A673 (cell line): Measurements from ENCODE around the gene ANKK1. TPM values are rescaled to one million over a fixed set of nuclear protein-coding genes. Genes with fewer than 3 reads are reported as not detected.

Source experiments
- BruUV-seq: library from RNA; stranded (reverse); fragments of 400-500 nt; replicated peaks from 2 replicates; lab custom pipeline; 2021; lab: Mats Ljungman, UMichigan
- CTCF ChIA-PET: fragments of 300-600 bp; sonication (Branson Sonifier 250); formaldehyde crosslinking; loops from one replicate; lab custom pipeline; 2022; ENCODE audit warnings: antibody characterized with exemption; lab: Charles Lee
- POLR2A ChIA-PET: fragments of 300-600 bp; sonication (Branson Sonifier 250); formaldehyde crosslinking; loops from one replicate; lab custom pipeline; 2022; ENCODE audit warnings: antibody characterized with exemption; ENCODE audit not compliant: low non-redundant PET; lab: Charles Lee
- DNase-seq: peaks from one replicate; pipeline ENCODE4 v3.0.0-alpha.2; 2015; ENCODE audit warnings: low spot score
- H3K27ac ChIP-seq: fragments of 200-600 bp; sonication (generic); 2 replicates; pipeline ENCODE4 v1.5.1; 2016; ENCODE audit warnings: mixed run types, low read depth, mild to moderate bottlenecking, mixed read lengths, antibody characterized with exemption, low read length; ENCODE audit not compliant: poor library complexity, severe bottlenecking
- H3K27me3 ChIP-seq: fragments of 200-600 bp; sonication (generic); replicated peaks from 2 replicates; pipeline ENCODE4 v1.6.1; 2017; ENCODE audit warnings: mixed run types, low read depth, mild to moderate bottlenecking, mixed read lengths, antibody characterized with exemption, low read length; ENCODE audit not compliant: insufficient read depth, poor library complexity
- H3K36me3 ChIP-seq: fragments of 200-600 bp; sonication (generic); 2 replicates; pipeline ENCODE4 v1.6.1; 2016; ENCODE audit warnings: mixed run types, mild to moderate bottlenecking, mixed read lengths, antibody characterized with exemption, low read length; ENCODE audit not compliant: insufficient read depth, poor library complexity, severe bottlenecking
- H3K4me1 ChIP-seq: fragments of 200-600 bp; sonication (generic); 2 replicates; pipeline ENCODE4 v1.6.1; 2017; ENCODE audit warnings: mixed run types, mild to moderate bottlenecking, mixed read lengths, antibody characterized with exemption, low read length; ENCODE audit not compliant: insufficient read depth, poor library complexity, severe bottlenecking
- H3K4me3 ChIP-seq: fragments of 200-600 bp; sonication (generic); 2 replicates; pipeline ENCODE4 v1.5.1; 2016; ENCODE audit warnings: low read depth, mixed run types, mild to moderate bottlenecking, mixed read lengths, low read length; ENCODE audit not compliant: poor library complexity, severe bottlenecking
- H3K9me3 ChIP-seq: fragments of 200-600 bp; sonication (generic); 2 replicates; pipeline ENCODE4 v1.6.1; 2016; ENCODE audit warnings: mixed run types, low read depth, mild to moderate bottlenecking, mixed read lengths, antibody characterized with exemption, low read length; ENCODE audit not compliant: poor library complexity, severe bottlenecking
- EZH2 ChIP-seq: fragments of 200-600 bp; sonication (generic); IDR thresholded peaks from 2 replicates; pipeline ENCODE4 v1.6.1; 2017; ENCODE audit warnings: borderline replicate concordance, low read depth, mild to moderate bottlenecking, mixed read lengths, antibody characterized with exemption, low read length; ENCODE audit not compliant: poor library complexity, severe bottlenecking
- intact Hi-C: fragments of 100-400 bp; cut with micrococcal nuclease; formaldehyde crosslinking; loops from one replicate; pipeline ENCODE4 v1.10.0; 2022; ENCODE audit not compliant: unreplicated experiment
- total RNA-seq: library from RNA; stranded (reverse); gene quantifications from 2 replicates; pipeline ENCODE4 v1.2.3, GENCODE V29; 2021
- TF ChIP-seq, protein P1 (sequence below): fragments of 300-800, 200-600 bp; sonication (generic); conservative IDR thresholded peaks from 2 replicates; pipeline ENCODE4 v1.5.1; 2017; ENCODE audit warnings: low read depth, mild to moderate bottlenecking, antibody characterized with exemption, low read length, moderate library complexity, mixed read lengths

The ANKK1 gene
- total RNA-seq, 1 experiment from 2014 or later = 0.43 TPM

DNA sequence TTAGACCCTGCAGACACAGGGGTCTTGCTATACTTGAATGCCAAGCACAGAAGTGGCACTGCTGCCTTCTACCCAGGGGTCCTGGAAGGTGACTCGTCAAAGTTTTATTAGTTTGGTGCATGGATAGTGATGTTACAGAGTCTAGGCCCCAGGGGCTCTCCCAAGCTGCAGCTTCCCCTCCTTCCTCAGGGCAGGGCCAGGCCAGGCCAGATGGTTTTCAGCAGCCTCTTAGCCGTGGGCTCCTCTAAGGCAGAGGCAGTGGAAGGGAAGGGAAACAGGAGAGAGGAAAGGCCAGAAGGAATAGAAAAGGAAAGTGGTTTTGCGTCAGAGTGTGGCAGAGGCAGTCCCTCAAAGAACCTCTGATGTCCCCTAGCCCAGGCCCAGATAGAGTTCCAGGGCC lies 21.9 kb downstream of the ANKK1 start:
- H3K36me3 ChIP-seq = no peaks in the 10 kb centered on the region
- intact Hi-C loops = no loop called here
- BruUV-seq = no TSS peak
- H3K27ac ChIP-seq = no peak overlapping the region
- TF ChIP-seq, protein P1, sequence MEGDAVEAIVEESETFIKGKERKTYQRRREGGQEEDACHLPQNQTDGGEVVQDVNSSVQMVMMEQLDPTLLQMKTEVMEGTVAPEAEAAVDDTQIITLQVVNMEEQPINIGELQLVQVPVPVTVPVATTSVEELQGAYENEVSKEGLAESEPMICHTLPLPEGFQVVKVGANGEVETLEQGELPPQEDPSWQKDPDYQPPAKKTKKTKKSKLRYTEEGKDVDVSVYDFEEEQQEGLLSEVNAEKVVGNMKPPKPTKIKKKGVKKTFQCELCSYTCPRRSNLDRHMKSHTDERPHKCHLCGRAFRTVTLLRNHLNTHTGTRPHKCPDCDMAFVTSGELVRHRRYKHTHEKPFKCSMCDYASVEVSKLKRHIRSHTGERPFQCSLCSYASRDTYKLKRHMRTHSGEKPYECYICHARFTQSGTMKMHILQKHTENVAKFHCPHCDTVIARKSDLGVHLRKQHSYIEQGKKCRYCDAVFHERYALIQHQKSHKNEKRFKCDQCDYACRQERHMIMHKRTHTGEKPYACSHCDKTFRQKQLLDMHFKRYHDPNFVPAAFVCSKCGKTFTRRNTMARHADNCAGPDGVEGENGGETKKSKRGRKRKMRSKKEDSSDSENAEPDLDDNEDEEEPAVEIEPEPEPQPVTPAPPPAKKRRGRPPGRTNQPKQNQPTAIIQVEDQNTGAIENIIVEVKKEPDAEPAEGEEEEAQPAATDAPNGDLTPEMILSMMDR = no peak
- TF ChIP-seq EZH2 = no peak
- H3K9me3 ChIP-seq = no peaks in the 10 kb centered on the region
- ChIA-PET POLR2A (no interaction called here), CTCF (no interaction called here)
- H3K4me1 ChIP-seq = no peaks in the 10 kb centered on the region
- no peak overlapping the region for H3K4me3 ChIP-seq
- no peak for DNase-seq
- H3K27me3 ChIP-seq = no peaks in the 10 kb centered on the region

DNA sequence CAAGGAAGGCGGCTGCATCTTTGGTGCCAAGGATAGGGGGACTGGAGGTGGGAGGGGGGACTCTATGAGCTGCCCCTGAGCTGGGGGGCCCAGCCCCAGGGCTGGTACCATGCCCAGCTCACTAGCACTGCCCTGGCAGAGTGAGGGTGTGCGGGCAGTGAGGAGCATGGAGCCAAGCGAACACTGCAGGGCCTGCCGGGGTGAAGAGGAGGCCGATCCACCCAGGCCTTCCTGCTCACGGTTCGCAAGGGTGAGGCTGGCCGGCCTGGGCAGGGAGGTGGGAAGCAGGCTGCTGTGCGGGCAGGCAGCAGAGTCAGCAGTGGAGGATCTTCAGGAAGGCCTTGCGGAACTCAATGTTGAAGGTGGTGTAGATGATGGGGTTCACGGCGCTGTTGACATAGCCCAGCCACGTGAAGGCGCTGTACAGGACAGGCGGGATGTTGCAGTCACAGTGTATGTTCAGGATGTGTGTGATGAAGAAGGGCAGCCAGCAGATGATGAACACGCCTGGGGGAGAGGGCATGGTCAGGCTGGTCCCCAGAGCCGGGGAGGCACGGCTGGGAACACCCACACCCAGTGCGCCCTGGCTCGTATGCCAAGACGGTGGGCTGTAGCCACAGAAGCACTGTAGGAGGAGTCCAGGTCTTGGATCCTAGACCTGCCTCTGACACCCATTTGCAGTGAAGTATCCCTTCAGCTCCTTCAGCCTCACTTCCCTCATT lies 23.0 kb downstream of the ANKK1 start:
- CTCF ChIA-PET = interaction anchor here (0.6 kb wide), 1 partner anchor 81 kb away, joined by 3 read pairs; no protein-coding TSS in a partner anchor
- no peaks in the 10 kb centered on the region for H3K36me3 ChIP-seq

DNA sequence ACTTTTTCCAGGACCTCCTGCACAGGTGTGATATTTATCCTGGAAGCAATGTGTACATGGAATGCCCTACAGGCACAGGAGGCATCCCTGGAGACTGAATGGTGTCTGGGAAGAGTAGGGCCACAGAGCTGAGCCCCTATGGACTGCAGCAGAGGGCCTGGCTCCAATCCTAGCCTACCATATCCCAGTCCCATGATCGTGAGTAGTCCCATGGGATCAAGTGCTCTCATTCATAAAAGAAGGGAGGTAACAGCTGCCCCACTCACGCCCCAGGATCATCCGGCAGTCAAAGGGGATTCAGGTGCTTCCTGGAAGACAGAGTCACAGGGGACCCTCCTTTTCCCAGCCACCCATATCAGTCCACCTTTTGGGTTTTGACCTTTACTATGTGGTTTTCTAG lies 24.0 kb downstream of the ANKK1 start:
- TF ChIP-seq EZH2 = no peak
- TF ChIP-seq, protein P1 = no peak
- Histone ChIP-seq H3K27me3 (no peaks in the 10 kb centered on the region), H3K4me1 (no peaks in the 10 kb centered on the region), H3K36me3 (no peaks in the 10 kb centered on the region), H3K9me3 (no peaks in the 10 kb centered on the region), H3K27ac (no peak overlapping the region), H3K4me3 (no peak overlapping the region)
- intact Hi-C loops = no loop called here
- no TSS peak for BruUV-seq
- ChIA-PET CTCF (no interaction called here), POLR2A (no interaction called here)
- no peak for DNase-seq

More for the DNA sequence above, 23.0 kb downstream of the ANKK1 start:
- H3K27me3 ChIP-seq = no peaks in the 10 kb centered on the region
- intact Hi-C loops = no loop called here
- TF ChIP-seq, protein P1 = no peak
- TF ChIP-seq EZH2 = no peak
- H3K4me1 ChIP-seq = no peaks in the 10 kb centered on the region
- BruUV-seq = no TSS peak
- no peak overlapping the region for H3K27ac ChIP-seq
- POLR2A ChIA-PET = no interaction called here
- DNase-seq = no peak
- H3K4me3 ChIP-seq = no peak overlapping the region
- H3K9me3 ChIP-seq = no peaks in the 10 kb centered on the region
